IPS-18c (cell line): ENCODE measurements around the gene SMYD1.

Source experiments
- H3K4me3 ChIP-seq: 2 replicates; pipeline ENCODE4 v1.7.0; 2013; ENCODE audit warnings: low read depth, mild to moderate bottlenecking, low read length, moderate library complexity; ENCODE audit not compliant: insufficient read depth
- H3K9me3 ChIP-seq: one replicate; pipeline ENCODE4 v1.6.1; 2013; ENCODE audit warnings: mild to moderate bottlenecking, low read length, moderate library complexity; ENCODE audit not compliant: control insufficient read depth, insufficient read depth

SMYD1 gene

DNA sequence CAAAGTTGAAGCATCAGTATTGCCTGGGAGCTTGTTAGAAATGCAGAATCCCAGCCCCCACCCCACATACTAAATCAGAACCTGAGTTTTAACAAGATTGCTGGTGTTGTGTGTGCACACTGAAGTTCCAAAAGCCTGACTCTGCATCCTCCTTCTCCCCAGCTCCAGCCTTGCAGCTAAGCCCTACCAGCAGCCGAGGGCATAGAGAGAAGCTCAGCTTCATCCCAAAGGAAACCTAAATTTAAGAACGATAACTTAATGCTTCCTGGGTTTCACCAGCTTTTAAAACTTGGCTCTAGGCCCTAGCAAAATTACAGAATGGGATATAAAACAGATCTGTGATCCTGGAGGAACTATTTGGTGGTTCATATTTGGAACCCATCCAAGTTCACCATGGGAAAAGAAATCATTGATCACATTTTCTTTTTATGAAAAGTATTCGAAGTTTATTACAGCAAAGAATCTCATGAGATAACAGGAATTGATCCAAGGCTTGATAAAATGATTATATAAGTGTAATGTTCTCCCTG is 11.1 kb downstream of the SMYD1 start:
- Histone ChIP-seq H3K4me3 (no peak overlapping the region), H3K9me3 (no peaks in the 10 kb centered on the region)

DNA sequence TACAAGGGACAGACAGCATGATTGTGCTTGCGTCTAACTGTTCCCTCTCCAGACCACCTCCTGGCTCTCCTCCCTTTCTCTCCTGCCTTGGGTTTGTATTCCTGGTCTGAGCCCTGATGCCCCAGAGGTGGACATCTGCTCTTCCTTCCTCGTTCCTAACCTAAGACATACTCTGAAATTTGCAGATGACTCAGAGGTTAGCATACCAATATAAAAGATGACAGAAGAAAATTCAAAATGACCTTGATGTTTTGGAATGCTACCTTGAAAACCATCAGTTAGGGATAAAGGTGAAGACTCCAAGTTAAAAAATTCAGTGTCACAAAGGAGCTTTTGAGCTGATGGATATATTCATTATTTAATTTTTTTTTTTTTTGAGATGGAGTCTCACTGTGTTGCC is 12.9 kb downstream of the SMYD1 start:
- no peak overlapping the region for H3K4me3 ChIP-seq

DNA sequence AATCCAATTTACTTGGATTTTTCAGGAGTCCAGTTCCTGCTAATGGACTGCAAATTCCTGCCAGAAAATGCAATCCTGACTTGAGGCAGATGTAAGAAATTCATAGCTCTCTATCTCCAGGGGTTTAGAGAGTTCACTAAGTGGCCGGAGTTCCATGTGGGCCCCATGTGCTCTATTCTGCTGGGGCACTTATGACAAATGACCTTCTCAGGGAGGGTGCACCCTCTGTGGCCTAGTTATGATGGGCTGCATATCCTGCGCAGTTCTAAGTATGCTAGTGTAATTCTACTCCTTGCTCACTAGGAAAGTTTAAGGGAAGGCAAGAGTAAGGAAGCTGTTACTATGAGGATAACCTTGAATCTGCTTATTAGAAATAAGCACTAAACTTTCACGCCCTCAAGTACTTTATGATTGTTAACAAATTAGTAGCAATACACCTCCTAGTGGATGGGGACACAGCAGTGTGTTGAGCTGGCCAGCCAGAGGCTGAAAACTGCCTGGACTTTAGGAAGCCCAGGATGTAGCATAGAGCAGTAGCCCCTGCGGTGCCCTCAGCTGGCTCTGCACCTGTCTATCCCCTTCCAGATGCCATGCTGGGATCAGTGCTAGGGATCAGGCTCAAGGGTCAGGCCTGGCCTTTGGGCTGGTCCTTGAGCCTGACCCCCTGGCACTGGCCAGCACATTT is 14.4 kb downstream of the SMYD1 start:
- H3K9me3 ChIP-seq: no peaks in the 10 kb centered on the region
- H3K4me3 ChIP-seq: no peak overlapping the region

More for the DNA sequence above, 12.9 kb downstream of the SMYD1 start:
- no peaks in the 10 kb centered on the region for H3K9me3 ChIP-seq

DNA sequence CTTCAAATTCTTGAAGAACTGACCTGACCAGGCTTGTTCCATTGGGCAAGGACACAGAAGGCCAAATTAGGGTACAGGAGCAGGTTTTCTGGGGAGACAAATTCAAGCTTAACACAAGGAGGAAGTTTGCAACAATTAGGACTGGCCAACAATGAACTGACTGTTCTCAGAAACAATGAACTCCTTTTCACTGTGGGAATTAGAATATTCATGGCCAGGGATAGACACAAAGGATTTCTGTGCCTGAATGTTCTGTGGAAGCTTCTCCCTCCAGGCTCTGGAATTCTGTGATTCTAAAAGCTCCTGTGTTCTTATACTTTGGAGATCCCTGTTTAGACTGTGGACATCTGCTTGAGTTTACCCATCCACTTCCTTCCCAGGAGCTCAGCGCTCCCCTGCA is 15.2 kb downstream of the SMYD1 start:
- Histone ChIP-seq H3K9me3 (no peaks in the 10 kb centered on the region), H3K4me3 (no peak overlapping the region)

DNA sequence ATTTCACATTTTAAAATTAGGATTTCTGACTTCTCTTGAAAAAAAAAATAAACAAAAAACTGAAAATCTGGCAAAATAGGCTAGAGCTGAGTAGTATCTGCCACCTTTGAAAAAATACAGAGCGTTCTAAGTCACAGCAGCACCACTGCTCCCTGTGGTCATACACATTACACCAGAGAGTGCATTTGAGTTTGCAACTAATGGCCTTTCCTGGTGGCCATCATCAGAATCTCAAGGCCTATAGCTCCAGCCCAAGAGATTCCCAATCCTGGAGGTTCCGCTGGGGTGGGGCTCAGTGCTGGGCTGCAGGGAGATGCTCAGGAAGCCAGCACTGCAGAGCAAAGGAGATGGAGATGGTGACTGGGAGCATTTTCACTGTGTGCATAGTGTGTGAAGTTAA is 17.5 kb downstream of the SMYD1 start:
- Histone ChIP-seq H3K9me3 (peaks cover 2% of the 10 kb centered on the region), H3K4me3 (no peak overlapping the region)

DNA sequence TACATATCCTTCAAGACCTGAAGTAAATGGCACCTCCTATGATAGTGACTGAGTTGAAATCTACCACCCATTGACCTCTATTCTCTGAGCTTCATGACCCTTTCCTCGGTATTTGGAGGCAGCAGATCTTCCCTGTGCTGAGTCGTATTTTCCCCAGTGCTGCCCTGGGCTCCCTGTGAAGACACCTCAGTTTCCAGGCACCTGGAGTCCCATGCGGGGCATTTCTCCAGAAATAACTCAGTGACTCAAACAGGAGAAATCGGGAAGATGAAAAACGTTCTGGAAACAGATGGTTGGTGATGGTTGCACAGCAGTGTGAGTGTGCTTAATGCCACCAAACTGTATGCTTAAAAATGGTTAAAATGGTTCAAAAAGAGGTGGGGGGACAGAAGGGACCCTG is 18.0 kb downstream of the SMYD1 start:
- Histone ChIP-seq H3K9me3 (peaks cover 2% of the 10 kb centered on the region), H3K4me3 (no peak overlapping the region)

DNA sequence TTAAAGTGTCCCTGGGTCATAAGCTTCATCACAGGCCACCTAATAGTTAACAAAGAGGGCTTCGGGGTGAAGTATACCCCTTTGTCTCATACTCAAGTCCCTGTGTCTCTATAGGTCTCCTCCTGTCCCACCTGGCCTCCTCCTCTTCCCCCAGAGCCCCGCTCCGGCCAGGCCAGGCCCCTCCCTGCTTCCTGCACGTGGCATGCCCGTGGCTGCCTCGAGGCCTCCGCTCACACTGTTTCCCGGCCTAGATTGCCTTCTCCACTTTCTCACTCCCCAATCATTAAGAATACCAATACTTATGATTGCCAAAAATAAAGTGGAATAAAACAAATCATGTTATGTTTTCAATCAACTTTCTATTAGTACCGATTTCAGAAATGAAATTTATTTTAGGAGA is 18.8 kb downstream of the SMYD1 start:
- H3K9me3 ChIP-seq: peaks cover 2% of the 10 kb centered on the region
- no peak overlapping the region for H3K4me3 ChIP-seq

DNA sequence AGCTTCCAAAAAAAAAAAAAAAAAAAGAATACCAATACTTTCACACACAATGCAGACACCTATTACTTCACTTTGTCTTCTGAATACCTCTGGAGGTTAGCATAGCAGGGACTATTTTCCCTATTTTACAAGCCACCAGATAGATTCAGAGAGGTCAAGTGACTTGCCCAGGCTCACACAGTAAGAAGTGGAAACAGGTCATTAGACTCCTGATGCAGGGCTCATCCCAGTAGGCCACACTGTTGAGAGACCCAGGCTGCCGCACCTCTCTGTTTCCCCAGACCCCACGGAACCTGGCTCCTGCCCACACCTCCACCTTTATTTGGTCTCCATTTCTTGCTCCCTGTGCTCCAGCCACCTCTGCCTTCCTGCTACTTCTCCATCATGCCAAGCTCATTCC is 19.4 kb downstream of the SMYD1 start:
- peaks cover 2% of the 10 kb centered on the region for H3K9me3 ChIP-seq
- H3K4me3 ChIP-seq: no peak overlapping the region

DNA sequence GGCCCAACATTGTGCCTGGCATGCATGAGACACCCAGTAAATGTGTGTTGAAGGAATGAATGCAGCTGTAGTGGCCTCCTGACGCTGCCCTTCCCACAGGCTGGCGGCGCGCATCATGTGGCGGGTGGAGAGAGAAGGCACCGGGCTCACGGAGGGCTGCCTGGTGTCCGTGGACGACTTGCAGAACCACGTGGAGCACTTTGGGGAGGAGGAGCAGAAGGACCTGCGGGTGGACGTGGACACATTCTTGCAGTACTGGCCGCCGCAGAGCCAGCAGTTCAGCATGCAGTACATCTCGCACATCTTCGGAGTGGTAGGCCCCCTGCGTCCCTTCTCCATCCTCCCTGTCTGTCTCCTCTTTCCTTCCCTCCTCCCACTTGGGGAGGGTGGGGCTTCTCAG is 20.1 kb downstream of the SMYD1 start:
- H3K4me3 ChIP-seq: no peak overlapping the region
- peaks cover 2% of the 10 kb centered on the region for H3K9me3 ChIP-seq

DNA sequence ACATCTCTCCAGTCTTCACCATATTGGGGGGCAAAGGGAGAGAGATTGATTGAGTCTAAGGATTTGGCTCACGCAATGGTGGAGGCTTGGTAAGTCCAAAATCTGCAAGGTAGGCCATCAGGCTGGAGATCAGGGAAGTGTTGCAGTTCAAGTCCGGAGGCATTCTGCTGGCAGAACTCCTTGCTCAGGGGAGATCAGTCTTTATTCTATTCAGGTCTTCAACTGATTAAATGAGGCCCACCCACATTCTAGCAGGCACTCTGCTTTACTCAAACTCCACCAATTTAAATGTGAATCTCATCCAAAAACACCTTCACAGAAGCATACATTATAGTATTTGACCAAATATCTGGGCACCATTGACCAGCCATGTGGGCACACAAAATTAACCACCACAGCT is 21.4 kb downstream of the SMYD1 start:
- no peak overlapping the region for H3K4me3 ChIP-seq
- peaks cover 2% of the 10 kb centered on the region for H3K9me3 ChIP-seq

DNA sequence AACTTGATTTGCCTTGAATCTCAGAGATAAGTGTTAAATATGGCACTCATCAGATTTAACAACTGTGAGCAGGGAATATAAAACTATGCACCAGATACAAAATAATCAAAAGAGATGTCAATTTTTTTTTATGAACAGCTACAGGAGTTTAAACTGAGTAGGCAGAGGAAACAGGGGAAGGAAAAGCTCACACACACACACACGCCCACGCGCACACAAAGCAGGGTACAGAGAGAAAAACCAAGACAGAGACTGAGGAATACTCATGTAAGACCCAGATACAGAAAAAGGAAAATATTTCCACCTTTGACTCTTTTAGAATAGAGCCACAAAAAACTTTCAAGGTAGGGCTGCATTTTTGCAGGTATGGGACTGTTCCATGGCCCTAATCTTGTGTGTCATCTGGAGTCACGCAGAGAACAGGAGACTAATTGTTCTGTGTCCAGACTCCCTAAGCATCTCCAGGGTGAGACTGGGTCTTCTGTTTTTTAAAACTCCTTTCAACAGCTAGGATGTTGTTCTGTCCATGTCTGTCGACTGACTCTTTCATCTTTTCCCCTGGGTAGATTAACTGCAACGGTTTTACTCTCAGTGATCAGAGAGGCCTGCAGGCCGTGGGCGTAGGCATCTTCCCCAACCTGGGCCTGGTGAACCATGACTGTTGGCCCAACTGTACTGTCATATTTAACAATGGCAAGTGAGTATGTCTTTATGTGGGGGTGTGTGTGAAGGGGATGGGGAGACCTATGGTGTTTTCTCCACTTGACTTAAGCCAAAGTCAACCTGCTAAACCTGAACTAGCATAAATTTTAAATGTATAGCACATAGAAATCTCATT is 23.0 kb downstream of the SMYD1 start:
- Histone ChIP-seq H3K9me3 (peaks cover 2% of the 10 kb centered on the region), H3K4me3 (no peak overlapping the region)

DNA sequence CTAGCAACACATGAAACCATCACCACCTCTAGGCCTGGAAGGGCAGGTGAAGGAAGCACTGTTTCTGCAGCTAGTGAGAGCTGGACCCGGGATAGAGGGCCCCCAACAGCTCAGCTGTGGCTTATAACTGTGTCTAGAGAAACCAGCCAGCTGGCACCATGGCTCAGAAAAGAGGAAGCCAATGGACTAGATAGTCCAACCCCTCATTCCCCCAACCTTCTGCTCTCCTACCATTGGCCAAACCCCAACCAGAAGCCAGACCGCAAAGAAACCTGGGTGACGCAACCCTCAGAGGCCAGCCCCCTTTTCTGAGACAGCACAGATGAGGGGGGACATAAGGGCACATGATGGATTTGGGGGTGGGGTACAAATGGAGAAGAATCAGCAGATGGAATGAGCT is 24.3 kb downstream of the SMYD1 start:
- Histone ChIP-seq H3K9me3 (peaks cover 2% of the 10 kb centered on the region), H3K4me3 (no peak overlapping the region)

DNA sequence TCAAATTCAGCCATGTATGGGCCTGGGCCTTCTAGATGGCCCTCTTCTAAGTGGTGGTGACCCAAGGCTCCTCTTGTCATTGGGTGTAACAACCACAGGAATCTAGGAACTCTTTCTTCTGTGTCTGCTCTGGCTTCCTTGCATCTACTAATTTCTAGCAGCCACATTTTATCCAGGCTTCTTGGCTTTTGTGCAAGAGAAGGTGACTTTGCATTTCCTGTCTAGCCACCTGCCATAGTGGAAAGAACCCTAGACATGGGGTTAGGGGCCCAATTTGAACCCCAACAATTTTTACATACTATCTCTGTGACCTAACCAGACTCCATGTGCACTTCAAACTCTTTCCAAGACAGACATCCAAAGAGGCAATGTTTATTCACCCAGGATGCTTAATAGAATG is 25.1 kb downstream of the SMYD1 start:
- peaks cover 2% of the 10 kb centered on the region for H3K9me3 ChIP-seq
- no peak overlapping the region for H3K4me3 ChIP-seq

DNA sequence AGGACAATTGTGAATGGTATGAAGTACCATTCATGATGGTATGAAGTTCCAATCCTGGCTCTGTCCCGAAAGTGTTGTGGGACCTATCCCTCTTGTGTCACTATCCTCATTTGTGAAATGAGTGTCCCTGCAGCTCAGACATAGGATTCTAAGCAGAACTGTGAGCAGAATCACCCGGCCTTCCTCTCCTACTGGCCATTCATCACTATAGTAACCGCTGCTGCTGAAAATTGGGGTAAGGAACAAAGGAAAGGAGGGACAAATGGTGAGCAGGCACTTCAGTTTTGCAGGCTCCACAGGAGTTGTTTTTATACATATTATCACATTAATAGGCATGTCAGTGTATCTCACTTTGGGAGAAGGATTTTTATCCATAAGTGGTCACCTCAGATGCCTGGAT is 27.4 kb downstream of the SMYD1 start:
- H3K4me3 ChIP-seq: no peak overlapping the region
- no peaks in the 10 kb centered on the region for H3K9me3 ChIP-seq

DNA sequence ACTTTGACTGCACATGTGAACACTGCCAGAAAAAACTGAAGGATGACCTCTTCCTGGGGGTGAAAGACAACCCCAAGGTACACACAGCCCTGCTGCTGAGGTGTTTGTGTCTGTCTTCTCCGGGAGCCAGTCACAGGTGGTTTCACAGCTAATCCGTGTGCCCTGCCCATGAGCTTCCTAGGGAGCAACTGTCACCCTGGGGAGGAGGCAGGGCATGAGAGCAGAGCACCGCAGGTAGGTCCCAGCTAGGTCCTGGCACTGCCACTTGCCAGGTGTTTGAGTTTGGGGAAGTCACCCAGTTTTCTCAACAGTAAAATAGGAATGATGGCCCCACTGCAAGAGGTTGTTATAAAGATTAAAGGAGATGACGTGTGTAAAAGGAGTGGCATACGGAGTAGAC is 29.1 kb downstream of the SMYD1 start:
- Histone ChIP-seq H3K9me3 (no peaks in the 10 kb centered on the region), H3K4me3 (no peak overlapping the region)

DNA sequence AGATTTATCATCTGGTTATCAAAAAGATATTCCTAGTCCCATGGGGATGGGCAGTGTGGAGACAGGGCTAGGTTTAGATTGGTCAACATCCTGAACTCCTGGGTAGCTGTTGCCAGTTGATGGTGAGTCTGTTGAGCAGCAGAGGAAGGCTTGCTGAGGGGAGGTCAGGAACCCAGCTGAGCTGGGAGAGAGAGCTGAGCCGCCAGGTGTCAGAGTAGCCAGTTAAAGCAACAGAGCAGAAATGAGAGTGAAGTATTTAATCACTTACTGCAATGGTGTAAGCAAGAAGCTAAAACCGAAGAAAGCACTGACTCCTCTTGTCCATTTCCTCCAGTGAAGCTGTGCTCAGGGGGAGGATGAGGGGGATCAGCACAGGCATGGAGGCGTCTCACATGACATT is 29.6 kb downstream of the SMYD1 start:
- Histone ChIP-seq H3K4me3 (no peak overlapping the region), H3K9me3 (no peaks in the 10 kb centered on the region)

DNA sequence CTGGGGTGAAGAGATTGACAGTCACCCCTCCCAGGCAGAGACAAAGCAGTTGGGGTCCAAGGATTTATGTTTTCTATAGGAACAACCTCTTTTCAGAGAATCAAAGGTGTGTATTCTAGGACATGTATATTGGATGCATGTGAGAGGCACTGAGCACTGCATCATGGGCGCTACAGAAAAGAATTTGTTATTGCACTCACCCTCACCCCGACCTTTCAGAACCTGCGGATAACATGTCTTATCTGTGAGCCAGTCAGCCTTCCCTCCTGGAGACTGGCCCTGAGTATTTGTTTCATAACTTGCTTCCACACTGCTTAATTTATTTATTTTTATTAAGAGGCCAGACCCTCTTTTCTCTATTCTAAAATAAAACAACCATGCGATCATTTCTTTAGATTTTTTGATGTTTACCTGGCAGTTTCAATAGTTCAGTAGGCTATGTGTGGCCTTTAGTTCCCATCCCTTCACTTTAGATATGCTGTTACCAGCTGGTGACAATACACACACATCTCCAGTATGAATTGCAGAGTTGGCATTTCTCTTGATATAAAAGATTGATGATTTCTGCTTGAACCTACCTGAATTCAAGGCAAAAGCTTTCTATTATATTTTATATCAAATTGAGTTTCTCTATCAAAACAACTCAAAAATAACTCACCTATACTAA is 30.4 kb downstream of the SMYD1 start:
- H3K4me3 ChIP-seq: no peak overlapping the region

DNA sequence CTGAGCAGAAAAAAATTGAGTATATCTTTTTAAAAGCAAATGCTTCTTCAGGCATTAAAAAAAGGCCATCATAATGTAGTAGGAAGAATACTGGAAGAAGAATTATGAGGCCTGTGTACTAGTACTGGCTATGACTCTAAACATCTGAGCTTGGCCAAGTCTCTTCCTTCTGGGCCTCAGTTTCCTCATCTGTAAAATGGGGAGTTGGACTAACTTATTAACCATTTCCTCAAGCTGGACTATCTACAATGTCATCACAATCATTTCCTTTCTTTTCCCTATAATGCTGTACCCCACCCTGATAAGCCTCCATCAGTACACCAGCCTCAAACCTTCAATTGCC is 30.9 kb downstream of the SMYD1 start:
- H3K4me3 ChIP-seq: no peak overlapping the region
- H3K9me3 ChIP-seq: no peaks in the 10 kb centered on the region

More for the DNA sequence above, 30.4 kb downstream of the SMYD1 start:
- no peaks in the 10 kb centered on the region for H3K9me3 ChIP-seq
